Measurements from ENCODE around the gene USP43.

Gene USP43

DNA sequence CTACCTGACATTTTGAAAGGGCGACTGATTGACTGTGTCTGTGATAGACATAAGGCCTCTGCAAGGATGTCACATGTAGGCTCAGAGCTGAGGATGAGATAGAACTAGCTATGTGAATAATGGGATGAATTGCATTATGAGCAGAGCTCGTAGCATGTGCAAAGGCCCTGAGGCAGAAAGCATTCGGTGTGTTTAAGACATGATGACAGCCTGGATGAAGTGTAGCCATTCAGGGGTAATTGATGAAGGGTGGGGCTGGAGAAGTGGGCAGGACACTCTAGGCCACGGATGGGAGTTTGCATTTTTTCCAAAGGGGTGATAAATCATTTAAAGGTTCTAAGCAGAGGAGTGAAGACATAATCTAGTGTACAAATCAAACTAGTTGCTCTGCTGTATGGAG lies 62.6 kb downstream of the USP43 start:
- no peak for DNase-seq (ENCODE audit: low read depth in 1 of 2, low spot score in 1 of 2)

DNA sequence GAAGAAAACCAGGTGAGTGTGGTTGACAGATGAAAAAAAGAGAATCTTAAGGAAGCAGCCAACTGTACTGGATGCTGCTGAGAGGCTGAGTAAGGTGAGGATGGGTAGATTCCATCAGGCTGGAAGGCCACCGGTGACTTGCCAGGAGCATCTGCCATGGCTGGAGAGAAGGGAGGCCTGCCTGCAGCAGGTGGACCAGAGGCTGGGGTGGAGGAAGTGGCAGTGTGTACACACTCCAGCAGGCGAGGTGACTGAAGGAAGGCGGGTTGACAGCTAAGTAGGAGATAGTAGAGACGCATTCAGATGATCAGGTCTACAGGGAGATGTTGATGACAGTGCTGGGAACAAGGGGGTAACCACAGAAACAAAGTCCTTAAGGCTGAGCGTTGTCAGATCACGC lies 69.5 kb downstream of the USP43 start:
- DNase-seq (ENCODE audit: low read depth in 1 of 2, low spot score in 1 of 2) = no peak

DNA sequence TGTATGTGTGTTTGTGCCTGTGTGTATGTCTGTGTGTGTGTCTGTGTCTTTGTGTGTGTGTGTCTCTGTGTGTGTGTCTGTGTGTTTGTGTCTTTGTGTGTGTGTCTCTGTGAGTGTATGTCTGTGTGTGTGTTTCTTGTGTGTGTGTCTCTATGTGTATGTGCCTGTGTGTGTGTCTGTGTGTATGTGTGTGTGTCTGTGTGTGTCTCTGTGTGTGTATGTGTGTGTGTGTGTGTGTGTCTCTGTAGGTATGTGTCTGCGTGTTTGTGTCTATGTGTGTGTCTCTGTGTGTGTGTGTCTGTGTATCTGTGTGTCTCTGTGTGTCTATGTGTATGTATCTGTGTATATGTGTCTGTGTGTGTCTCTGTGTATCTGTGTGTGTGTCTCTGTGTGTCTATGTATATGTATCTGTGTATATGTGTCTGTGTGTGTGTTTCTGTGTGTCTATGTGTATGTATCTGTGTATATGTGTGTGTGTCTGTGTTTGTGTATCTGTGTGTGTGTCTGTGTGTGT lies 70.2 kb downstream of the USP43 start:
- DNase-seq (ENCODE audit: low read depth in 1 of 2, low spot score in 1 of 2) = no peak

DNA sequence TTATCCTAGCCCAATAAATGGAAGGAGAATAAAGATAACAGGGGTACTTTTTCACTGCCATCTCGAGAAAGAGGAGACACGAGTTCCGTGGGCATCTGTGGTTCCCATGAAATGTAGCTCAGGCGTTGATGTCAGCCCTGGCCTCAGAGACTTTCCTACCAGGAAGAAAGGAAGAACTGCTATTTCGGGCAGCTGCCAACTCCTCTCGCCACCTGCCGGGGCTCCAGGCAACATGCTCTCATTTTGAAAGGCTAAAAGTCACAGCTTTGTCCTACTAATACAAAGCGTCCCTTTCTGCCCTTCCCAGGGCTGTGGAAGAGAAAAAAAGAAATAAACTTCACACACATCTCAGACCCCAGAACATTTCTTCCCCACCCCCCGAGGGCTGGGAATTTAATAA lies 80.3 kb downstream of the USP43 start:
- DNase-seq (ENCODE audit: low read depth in 1 of 2, low spot score in 1 of 2) = no peak

DNA sequence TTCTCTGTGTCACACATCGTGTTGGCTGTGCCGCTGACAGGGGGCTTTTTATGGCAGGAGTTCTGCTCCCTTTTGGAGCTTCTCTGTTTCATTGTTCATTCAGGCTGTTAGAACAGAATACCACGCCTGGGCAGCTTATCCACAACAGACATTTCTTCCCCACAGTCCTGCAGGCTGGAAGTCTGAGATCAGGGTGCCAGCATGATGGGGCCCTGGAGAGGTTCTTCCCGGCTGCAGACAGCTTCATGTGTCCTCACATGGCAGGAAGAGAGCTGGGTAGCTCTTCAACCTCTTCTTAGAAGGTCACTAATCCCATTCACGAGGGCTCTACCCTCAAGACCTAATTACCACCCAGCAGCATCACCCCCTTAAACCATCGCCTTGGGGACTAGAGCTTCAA lies 81.0 kb downstream of the USP43 start:
- DNase-seq (ENCODE audit: low read depth in 1 of 2, low spot score in 1 of 2) = no peak

DNA sequence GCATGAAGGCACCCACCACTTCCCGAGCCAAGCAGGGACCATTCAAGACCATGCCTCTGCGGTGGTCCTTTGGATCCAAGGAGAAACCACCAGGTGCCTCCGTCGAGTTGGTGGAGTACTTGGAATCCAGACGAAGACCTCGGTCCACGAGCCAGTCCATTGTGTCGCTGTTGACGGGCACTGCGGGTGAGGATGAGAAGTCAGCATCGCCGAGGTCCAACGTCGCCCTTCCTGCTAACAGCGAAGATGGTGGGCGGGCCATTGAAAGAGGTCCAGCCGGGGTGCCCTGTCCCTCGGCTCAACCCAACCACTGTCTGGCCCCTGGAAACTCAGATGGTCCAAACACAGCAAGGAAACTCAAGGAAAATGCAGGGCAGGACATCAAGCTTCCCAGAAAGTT lies 82.7 kb downstream of the USP43 start:
- no peak for DNase-seq (ENCODE audit: low read depth in 1 of 2, low spot score in 1 of 2)

DNA sequence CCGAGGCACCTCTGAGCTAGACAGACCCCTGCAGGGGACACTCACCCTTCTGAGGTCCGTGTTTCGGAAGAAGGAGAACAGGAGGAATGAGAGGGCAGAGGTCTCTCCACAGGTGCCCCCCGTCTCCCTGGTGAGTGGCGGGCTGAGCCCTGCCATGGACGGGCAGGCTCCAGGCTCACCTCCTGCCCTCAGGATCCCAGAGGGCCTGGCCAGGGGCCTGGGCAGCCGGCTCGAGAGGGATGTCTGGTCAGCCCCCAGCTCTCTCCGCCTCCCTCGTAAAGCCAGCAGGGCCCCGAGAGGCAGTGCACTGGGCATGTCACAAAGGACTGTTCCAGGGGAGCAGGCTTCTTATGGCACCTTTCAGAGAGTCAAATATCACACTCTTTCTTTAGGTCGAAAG lies 83.2 kb downstream of the USP43 start:
- DNase-seq (ENCODE audit: low read depth in 1 of 2, low spot score in 1 of 2) = no peak

DNA sequence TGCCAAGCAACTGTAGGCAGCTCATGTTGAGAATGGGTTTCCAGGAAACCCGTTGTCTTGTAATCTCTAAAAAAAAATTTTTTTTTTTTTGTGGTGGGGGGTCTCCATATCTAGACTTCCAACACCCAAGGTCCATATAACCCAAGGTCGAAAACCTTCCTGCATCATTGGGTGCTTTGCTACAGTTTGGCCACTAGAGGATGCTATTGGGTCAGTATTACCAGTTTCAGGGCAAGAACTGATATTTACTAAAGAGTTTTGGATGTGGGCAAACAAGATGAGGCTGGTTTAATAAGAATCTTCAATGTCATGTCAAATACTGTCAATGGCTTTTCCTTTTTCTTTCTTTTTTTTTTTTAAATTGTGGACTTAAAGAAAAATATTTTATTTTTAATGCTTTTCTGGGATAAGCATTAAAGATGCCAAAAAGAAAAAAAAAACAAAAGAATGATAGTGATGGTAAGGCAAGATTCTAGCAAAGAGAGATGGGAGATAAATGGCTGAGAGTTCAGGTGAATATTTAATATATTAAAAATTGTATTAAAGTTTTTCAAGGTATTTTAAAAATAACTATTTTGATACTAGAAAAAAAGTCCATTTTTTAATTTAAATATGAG lies 83.8 kb downstream of the USP43 start:
- DNase-seq (ENCODE audit: low read depth in 1 of 2, low spot score in 1 of 2) = no peak

DNA sequence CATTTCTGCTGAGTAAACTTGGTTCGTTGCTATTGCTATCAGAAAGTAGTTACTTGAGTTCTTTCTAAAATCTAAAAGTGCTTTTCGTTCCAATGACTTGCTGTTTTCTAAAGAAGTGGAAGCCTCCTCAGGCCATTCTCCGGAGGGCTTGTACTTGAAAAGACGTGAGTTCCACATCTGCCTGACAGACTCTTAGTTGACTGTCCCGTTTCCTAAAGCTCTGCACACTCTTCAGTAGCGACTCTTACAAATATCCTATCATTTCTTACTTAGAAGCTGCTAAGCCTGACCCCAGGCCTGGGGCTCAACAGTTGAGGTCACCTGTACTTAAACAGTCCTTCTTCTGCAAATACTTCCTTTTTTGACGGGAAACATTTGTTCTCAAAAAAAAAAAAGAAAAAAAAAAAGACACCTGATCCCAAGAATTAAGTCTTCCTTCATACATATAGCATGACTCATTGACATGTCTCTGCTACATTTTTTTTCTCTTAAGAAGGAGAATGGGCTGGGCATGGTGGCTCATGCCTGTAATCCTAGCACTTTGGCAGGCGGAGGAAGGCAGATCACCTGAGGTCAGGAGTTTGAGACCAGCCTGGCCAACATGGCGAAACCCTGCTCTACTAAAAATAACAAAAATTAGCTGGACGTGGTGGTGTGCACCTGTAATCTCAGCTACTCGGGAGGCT lies 84.6 kb downstream of the USP43 start:
- no peak for DNase-seq (ENCODE audit: low read depth in 1 of 2, low spot score in 1 of 2)

DNA sequence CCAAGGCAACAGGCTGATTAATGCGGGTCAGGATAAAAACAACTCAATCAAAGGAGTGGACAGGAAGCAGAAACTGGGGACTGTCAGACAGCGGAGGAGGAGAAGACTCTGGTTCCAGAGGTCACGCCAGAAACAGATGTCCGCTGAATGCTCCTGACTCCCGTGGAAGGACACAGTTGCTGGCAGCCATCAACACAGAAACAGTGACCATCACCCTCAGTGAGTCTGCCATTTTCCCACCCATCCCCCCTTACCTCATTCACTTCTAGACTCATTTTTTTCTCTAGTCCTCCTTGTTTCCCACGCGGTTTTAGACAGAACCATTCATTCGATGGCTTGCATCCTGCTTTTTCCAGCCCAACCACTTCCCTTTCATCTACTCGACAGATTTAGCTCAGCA lies 105.2 kb downstream of the USP43 start:
- no peak for DNase-seq (ENCODE audit: low read depth in 1 of 2, low spot score in 1 of 2)

DNA sequence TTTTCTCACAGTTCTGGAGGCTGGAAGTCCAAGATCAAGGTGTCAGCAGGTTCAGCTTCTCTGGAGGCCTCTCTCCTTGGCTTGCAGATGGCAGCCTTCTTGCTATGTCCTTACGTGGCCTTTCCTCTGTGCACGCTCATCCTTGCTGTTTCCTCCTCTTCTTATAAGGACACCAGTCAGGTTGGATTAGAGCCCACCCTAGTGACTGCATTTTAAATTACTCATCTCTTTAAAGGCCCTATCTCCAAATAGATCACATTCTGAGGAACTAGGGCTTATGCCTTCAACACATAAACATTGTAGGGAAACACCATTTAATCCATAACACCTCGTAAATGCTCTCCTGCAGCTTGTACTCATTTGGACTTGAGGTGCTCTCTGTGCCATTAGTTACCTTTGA lies 109.8 kb downstream of the USP43 start:
- DNase-seq (ENCODE audit: low read depth in 1 of 2, low spot score in 1 of 2) = no peak

DNA sequence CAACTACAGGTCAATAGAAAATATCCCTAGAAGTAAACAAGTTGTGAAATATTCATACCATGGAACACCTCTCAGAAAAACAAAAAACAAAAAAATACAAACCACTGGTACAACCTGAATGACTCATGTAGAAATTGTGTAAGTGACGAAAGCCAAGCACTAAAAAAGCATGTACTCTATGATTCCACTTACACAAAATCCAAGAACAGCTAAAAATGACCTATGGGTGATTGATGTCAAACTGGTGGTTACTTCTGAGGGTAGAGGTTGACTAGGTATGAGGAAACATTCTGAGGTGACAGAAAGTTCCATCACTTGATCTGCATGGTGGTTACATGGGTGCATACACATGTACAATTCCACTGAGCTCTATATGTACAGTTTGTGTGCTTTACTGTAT lies 114.9 kb downstream of the USP43 start:
- no peak for DNase-seq (ENCODE audit: low read depth in 1 of 2, low spot score in 1 of 2)

DNA sequence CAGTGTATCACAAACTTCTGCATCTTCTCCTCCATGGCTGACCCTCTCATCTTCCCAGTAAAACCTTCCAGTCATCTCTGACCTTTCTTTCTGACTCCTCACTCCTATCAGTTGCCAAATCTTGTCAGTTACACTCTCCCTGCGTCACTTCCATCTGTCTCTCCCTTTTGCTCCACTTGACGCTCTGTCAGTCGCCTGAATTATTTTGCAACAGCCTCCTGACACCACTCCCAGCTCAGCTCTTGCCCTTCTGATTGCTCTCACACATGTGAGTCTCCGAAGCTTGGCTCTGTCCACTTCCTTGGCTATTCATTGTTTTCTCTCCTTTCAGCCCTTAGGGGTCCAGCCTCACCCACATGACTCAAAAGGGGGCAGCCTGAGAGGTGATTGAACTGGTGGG lies 118.3 kb downstream of the USP43 start:
- DNase-seq (ENCODE audit: low read depth in 1 of 2, low spot score in 1 of 2) = no peak

DNA sequence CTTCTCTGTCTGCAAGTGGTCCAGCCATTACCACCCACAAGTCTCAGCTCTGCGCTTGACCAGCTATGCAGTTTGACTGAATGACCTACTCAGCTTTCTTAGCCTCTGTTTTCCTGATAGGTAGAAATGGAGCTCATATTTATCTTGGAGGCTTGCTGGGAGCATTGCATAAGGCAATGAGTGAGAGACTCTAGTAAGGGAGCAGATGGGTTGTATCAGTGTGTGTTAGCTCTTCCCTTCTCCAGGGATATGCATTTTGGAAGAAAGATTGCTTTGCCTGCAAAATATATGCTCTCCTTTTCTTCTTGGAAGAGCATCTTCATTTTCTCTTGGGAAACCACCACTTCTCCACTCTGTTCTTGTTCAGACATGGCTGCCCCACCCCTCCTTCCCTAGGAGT lies 120.0 kb downstream of the USP43 start:
- DNase-seq (ENCODE audit: low read depth in 1 of 2, low spot score in 1 of 2) = no peak

DNA sequence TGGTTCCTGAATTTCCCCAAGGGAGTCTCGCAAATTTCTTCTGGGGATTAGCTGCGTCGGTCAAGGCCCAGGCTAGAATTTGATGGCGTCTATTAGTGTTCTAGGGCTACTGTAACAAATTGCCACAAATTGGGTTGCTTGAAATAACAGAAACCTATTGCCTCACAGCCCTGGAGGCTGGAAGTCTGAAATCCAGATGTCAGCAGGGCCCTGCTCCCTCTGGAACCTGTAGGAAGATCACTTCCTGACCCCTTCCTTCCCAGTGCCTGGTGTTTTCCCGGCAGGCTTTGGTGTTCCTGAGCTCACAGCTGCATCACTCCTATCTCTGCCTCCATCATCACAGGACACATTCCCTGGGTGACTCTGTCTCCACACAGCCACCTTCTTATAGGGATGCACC lies 121.7 kb downstream of the USP43 start:
- no peak for DNase-seq (ENCODE audit: low read depth in 1 of 2, low spot score in 1 of 2)

DNA sequence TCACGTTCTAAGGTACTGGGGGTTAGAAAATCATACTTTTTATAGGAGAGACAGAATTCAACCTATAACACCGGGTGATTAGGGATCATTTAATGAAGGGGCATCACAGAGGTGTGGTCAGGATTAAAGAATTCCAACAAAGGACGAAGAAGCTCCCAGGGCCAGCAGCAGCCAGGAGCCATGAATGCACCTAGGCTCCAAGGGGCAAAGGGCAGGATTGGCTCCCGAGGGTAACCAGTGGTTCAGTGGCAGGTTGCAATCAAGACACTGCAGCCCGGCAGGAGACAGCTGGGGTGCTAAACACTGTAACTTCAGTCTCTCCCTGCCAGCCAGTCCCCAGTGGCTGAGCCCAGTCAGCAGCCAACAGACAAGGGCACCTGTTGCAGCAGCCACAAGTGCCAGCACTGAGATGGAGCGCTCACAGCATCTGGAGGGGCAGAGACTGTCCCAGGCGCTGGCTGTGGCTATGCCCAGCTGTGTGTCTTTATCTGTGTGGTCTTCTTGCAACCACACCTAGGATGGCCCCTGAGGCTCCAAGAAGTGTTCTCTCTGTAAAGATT lies 122.2 kb downstream of the USP43 start:
- no peak for DNase-seq (ENCODE audit: low read depth in 1 of 2, low spot score in 1 of 2)

DNA sequence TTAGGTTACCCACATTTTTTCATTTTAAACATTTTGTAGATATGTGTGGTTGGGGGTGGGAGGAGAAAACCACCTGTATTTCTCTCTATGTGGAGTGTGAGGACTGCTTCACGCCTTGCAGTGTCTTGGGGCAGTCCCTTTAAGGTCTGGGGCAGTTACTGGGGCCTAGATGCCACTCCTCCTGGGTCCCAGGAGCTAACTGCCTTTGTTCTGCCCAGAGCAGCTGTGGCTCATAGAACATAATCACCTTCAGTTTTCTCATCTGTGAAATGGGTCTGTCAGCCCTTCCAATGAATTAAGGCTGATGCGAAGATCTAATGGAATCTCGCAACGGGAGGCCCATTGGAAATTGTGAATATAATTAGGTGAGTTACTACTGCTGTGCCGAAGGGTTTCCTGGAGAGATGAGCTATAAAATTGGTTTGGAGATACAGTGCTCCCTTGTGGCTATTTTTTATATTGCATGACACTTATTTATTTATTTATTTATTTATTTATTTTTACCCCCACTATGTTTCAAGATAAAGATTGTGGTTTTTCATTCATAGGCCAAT lies 123.1 kb downstream of the USP43 start:
- DNase-seq (ENCODE audit: low read depth in 1 of 2, low spot score in 1 of 2) = no peak

DNA sequence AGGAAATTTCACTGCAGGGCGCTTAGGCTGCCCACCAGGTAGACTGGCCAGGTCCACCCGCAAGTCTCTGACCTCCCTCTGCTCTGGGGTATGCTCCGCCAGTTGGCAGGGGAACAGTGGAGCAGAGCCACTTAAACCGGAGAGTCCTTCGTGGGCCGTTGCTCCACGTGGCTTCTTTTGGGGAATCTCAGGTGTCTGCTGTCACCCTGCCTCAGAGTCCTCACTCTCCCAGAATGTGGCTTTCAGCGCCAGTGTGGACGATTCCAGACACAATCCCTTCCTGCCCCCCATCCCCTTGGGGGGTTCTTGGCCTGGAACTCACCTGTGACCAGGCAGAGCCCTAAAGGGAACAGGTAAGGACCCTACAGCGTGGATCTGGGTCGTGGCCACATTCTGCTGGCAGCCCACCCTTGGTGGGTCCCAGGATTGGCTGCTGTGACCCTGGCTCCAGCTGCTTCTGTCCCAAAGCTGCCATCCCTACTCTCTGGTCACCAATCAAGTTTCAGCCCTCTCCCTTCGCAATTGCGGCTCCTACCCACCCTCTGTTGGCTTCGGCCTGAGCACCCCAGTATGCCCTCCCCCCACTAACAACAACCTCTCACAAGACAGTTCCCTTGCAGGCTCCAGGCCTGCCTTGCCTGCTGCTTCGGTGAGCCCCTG lies 123.8 kb downstream of the USP43 start:
- no peak for DNase-seq (ENCODE audit: low read depth in 1 of 2, low spot score in 1 of 2)

DNA sequence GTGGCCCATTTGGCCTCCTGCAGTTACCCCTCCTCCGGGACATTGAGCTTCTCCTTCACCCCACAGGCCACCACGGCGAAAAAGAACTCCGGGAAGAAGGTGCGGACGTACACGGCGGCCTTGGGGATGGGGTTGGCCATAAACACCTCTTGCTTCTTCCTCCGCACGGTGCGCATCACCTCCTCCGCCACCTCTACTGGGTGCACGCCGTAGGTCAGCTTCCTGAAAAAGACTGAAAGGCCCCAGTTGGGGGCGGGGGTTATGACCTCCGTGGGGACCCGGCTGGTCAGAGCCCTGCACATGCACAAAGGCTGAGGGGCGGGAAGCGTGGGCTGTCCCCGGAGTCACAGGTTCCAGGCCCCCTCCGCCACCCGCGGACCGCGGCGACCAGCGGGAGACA lies 126.1 kb downstream of the USP43 start:
- no peak for DNase-seq (ENCODE audit: low read depth in 1 of 2, low spot score in 1 of 2)

DNA sequence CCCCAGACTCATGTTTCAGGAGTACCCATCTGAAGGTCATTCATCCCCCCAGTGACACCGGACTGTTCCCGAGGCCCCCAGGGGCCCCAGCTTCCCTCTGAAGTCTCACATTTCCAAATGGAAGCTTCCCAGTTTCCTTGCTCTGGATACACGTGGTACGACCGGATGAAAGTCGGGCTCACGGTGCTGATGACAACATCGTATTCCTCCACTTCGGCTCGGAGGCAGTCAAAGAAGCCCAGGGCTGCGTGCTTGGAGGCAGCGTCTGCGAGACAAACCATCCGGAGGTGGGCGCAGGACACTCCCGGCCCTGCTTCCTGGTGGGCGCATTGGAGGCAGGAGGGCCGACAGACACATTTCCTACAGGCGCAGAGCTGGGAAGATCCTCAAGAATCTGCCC lies 127.3 kb downstream of the USP43 start:
- no peak for DNase-seq (ENCODE audit: low read depth in 1 of 2, low spot score in 1 of 2)

DNA sequence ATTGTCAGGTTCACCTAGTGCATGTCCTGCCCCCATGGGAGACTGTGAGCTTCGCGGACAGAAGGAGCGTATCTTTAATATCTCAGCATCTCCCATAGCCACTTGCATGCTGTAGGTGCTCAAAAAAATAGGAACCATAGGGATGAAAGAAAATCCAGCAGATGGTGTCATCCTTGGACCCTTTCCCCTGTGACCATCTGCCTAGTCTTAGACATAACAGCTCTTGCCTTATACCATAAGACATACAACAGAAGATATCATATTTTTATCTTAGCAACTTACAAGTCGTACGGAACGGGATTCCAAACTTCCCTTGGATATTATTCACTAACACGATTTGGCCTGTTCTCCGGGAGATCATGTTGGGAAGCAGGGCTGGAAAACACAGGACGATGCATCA lies 131.6 kb downstream of the USP43 start:
- DNase-seq (ENCODE audit: low read depth in 1 of 2, low spot score in 1 of 2) = no peak
